NCI-H345 treated with DMSO at 0.1 percent for 48 hours (cell line): ENCODE measurements around the gene TP53TG5.

Source experiments
- DNase-seq: peaks from one replicate; lab custom pipeline; 2025; ENCODE audit not compliant: unreplicated experiment; lab: John Stamatoyannopoulos, UW

Gene TP53TG5

GRCh38 chr20:45346851-45347250 is 31.3 kb downstream of the TP53TG5 start:
- no peak for DNase-seq

- DNase-seq, result no peak
Measured at GRCh38 chr20:45346291-45346718, 31.8 kb downstream of the TP53TG5 start.

- no peak for DNase-seq
Measured at GRCh38 chr20:45345104-45345936, 32.8 kb downstream of the TP53TG5 start.

- no peak for DNase-seq
Measured at GRCh38 chr20:45344168-45344860, 33.8 kb downstream of the TP53TG5 start.

GRCh38 chr20:45343532-45344167 is 34.5 kb downstream of the TP53TG5 start:
- peak; percentile 68 for DNase-seq

GRCh38 chr20:45342855-45343531 is 35.1 kb downstream of the TP53TG5 start:
- no peak for DNase-seq

GRCh38 chr20:45341939-45342854 is 35.9 kb downstream of the TP53TG5 start:
- DNase-seq, result no peak

- DNase-seq, result no peak
Measured at GRCh38 chr20:45341579-45341938, 36.6 kb downstream of the TP53TG5 start.

GRCh38 chr20:45340951-45341350 is 37.2 kb downstream of the TP53TG5 start:
- DNase-seq, result no peak

GRCh38 chr20:45340236-45340847 is 37.8 kb downstream of the TP53TG5 start:
- no peak for DNase-seq

- DNase-seq, result no peak
Measured at GRCh38 chr20:45339799-45340198, 38.3 kb downstream of the TP53TG5 start.

GRCh38 chr20:45339084-45339483 is 39.0 kb downstream of the TP53TG5 start:
- DNase-seq, result no peak

GRCh38 chr20:45338121-45339030 is 39.7 kb downstream of the TP53TG5 start:
- no peak for DNase-seq

GRCh38 chr20:45337367-45338120 is 40.6 kb downstream of the TP53TG5 start:
- no peak for DNase-seq

GRCh38 chr20:45336530-45337366 is 41.4 kb downstream of the TP53TG5 start:
- DNase-seq, result no peak

- DNase-seq, result no peak
Measured at GRCh38 chr20:45330476-45330875, 47.6 kb downstream of the TP53TG5 start.
